GM13977 (cell line): ENCODE data around the gene WWP2.

Source experiments
- DNase-seq: peaks from one replicate; pipeline ENCODE4 v3.0.0; 2012; ENCODE audit warnings: low spot score
- CTCF ChIP-seq: IDR thresholded peaks from 2 replicates; pipeline ENCODE4 v1.5.1; 2012; ENCODE audit warnings: mild to moderate bottlenecking, control low read depth; ENCODE audit not compliant: insufficient read depth; ENCODE audit errors: extremely low read depth, missing control alignments
- in situ Hi-C: fragments of 300-500 bp; cut with MboI; formaldehyde crosslinking; loops from one replicate; pipeline ENCODE4 v1.12.0; 2022; ENCODE audit warnings: low sequenced_read_pairs, low pct_unique_long_range_greater_than_20kb, mixed read lengths, inconsistent platforms; ENCODE audit not compliant: unreplicated experiment

The WWP2 gene

GRCh38 chr16:69830534-69831211, 68.5 kb downstream of the WWP2 start:
- DNase-seq, result no peak
- in situ Hi-C loops, result no loop called here
- no peak for TF ChIP-seq CTCF

GRCh38 chr16:69831212-69832123, 69.3 kb downstream of the WWP2 start:
- TF ChIP-seq CTCF, result no peak
- in situ Hi-C loops, result no loop called here
- no peak for DNase-seq

- in situ Hi-C loops, result no loop called here
- no peak for TF ChIP-seq CTCF
- no peak for DNase-seq
Observed at GRCh38 chr16:69833357-69834282, 71.5 kb downstream of the WWP2 start.

- TF ChIP-seq CTCF, result no peak
- in situ Hi-C loops, result no loop called here
- DNase-seq, result peak; percentile 64
Observed at GRCh38 chr16:69834807-69835466, 72.8 kb downstream of the WWP2 start.

- no peak for TF ChIP-seq CTCF
- in situ Hi-C loops, result no loop called here
- DNase-seq, result no peak
Observed at GRCh38 chr16:69836257-69836656, 74.1 kb downstream of the WWP2 start.

DNA sequence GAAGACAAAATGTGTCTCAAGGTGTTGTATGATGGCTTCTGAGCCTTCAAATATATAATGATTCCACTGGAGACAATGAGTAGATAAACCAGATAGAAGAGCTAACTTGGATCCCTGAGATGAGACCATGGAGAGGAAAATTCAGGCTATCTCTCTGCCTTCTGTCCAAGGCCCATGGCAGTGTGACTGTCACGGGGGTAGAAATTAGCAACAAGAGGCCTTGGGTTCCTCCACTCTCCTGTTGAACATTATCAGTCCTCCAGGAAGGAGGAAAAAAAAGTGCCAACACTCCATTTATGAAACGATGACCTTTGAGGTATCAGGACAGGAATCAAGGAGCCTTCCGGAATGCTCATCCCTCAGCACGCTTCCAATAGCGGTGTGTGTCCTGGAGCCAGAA, 75.2 kb downstream of the WWP2 start:
- in situ Hi-C loops, result no loop called here
- TF ChIP-seq CTCF, result no peak
- no peak for DNase-seq
